HG03103 (cell line): ENCODE data around the gene SLC4A3.
A peak's percentile ranks its signal among the peaks of the same experiment; 100 is the strongest.

ENCODE experiments used
- ATAC-seq: cut with Tn5 transposase; IDR thresholded peaks from one replicate; pipeline ENCODE4 v1.9.1; 2021; ENCODE audit warnings: low read depth; ENCODE audit not compliant: unreplicated experiment

The SLC4A3 gene

GRCh38 chr2:219627103-219628100, at the start of gene SLC4A3:
Gene SLC4A3, plus strand, starts transcription at chr2:219627630. Its CDS starts 363 bp downstream, at chr2:219627993.
- ATAC-seq = no peak

GRCh38 chr2:219578811-219579613, 48.4 kb upstream of the SLC4A3 start:
- no peak for ATAC-seq

GRCh38 chr2:219581346-219581745, 46.1 kb upstream of the SLC4A3 start:
- ATAC-seq = no peak

GRCh38 chr2:219591091-219591490, 36.3 kb upstream of the SLC4A3 start:
- ATAC-seq = no peak

GRCh38 chr2:219592736-219593135, 34.7 kb upstream of the SLC4A3 start:
- no peak for ATAC-seq

GRCh38 chr2:219593154-219593553, 34.3 kb upstream of the SLC4A3 start:
- ATAC-seq = no peak

GRCh38 chr2:219595256-219595655, 32.2 kb upstream of the SLC4A3 start:
- no peak for ATAC-seq

GRCh38 chr2:219596954-219597551, 30.4 kb upstream of the SLC4A3 start:
- ATAC-seq = peak; percentile 1

GRCh38 chr2:219597552-219598307, 29.7 kb upstream of the SLC4A3 start, which contains the start of gene STK11IP:
Gene STK11IP, plus strand, starts transcription at chr2:219597857. Its CDS starts 263 bp downstream, at chr2:219598120.
- ATAC-seq = peak; percentile 92

- ATAC-seq = no peak
Observed at GRCh38 chr2:219598308-219599078, 28.9 kb upstream of the SLC4A3 start.

- peak; percentile 64 for ATAC-seq
Observed at GRCh38 chr2:219603771-219604170, 23.7 kb upstream of the SLC4A3 start.

GRCh38 chr2:219605607-219605954, 21.8 kb upstream of the SLC4A3 start:
- ATAC-seq = no peak

GRCh38 chr2:219607931-219608330, 19.5 kb upstream of the SLC4A3 start:
- no peak for ATAC-seq

GRCh38 chr2:219608399-219608964, 18.9 kb upstream of the SLC4A3 start:
- ATAC-seq = no peak

- no peak for ATAC-seq
Observed at GRCh38 chr2:219609149-219609750, 18.2 kb upstream of the SLC4A3 start.

- ATAC-seq = no peak
Observed at GRCh38 chr2:219611306-219611705, 16.1 kb upstream of the SLC4A3 start.

- ATAC-seq = no peak
Observed at GRCh38 chr2:219611866-219612576, 15.4 kb upstream of the SLC4A3 start.
